GM23248 (cell line): Measurements from ENCODE around the gene ZSWIM4. TPM values are rescaled to one million over a fixed set of nuclear protein-coding genes. Genes with fewer than 3 reads are reported as not detected.
A peak's percentile ranks its signal among the peaks of the same experiment; 100 is the strongest.

Experiments used
- DNase-seq: peaks from one replicate; pipeline ENCODE4 v3.0.0-alpha.2; 2015
- H2AFZ ChIP-seq: fragments of 200-600 bp; sonication (generic); 2 replicates; pipeline ENCODE4 v1.6.1; 2016; ENCODE audit warnings: antibody characterized with exemption
- H3F3A ChIP-seq: fragments of 200-600 bp; sonication (generic); 2 replicates; pipeline ENCODE4 v1.6.1; 2016; ENCODE audit warnings: mild to moderate bottlenecking, antibody characterized with exemption, mixed run types; ENCODE audit not compliant: insufficient read depth
- H3K27ac ChIP-seq: fragments of 200-600 bp; sonication (generic); 2 replicates; pipeline ENCODE4 v1.5.1; 2016; ENCODE audit warnings: mild to moderate bottlenecking
- H3K27me3 ChIP-seq: fragments of 200-600 bp; sonication (generic); replicated peaks from 2 replicates; pipeline ENCODE4 v1.6.1; 2016; ENCODE audit warnings: mild to moderate bottlenecking; ENCODE audit not compliant: insufficient read depth
- H3K36me3 ChIP-seq: fragments of 200-600 bp; sonication (generic); 2 replicates; pipeline ENCODE4 v1.6.1; 2016; ENCODE audit warnings: low read depth, mild to moderate bottlenecking
- H3K4me1 ChIP-seq: fragments of 200-600 bp; sonication (generic); 2 replicates; pipeline ENCODE4 v1.6.1; 2016; ENCODE audit warnings: mild to moderate bottlenecking; ENCODE audit not compliant: insufficient read depth
- H3K4me2 ChIP-seq: fragments of 200-600 bp; sonication (generic); one replicate; pipeline ENCODE4 v1.6.1; 2016; ENCODE audit warnings: mild to moderate bottlenecking; ENCODE audit not compliant: unreplicated experiment
- H3K4me3 ChIP-seq: fragments of 200-600 bp; sonication (generic); 2 replicates; pipeline ENCODE4 v1.5.1; 2016; ENCODE audit warnings: mild to moderate bottlenecking
- H3K79me2 ChIP-seq: fragments of 200-600 bp; sonication (generic); 2 replicates; pipeline ENCODE4 v1.6.1; 2016; ENCODE audit warnings: mild to moderate bottlenecking; ENCODE audit not compliant: insufficient read depth
- H3K9ac ChIP-seq: fragments of 200-600 bp; sonication (generic); 2 replicates; pipeline ENCODE4 v1.6.1; 2016; ENCODE audit warnings: mild to moderate bottlenecking
- H3K9me2 ChIP-seq: fragments of 200-600 bp; sonication (generic); 2 replicates; pipeline ENCODE4 v1.6.1; 2016; ENCODE audit warnings: mixed run types, mild to moderate bottlenecking, moderate library complexity; ENCODE audit not compliant: insufficient read depth
- H3K9me3 ChIP-seq: fragments of 200-600 bp; sonication (generic); one replicate; pipeline ENCODE4 v1.6.1; 2017; ENCODE audit warnings: low read depth
- H4K20me1 ChIP-seq: fragments of 200-600 bp; sonication (generic); 2 replicates; pipeline ENCODE4 v1.6.0; 2016; ENCODE audit not compliant: insufficient read depth
- EZH2 ChIP-seq: fragments of 200-600 bp; sonication (generic); IDR thresholded peaks from 2 replicates; pipeline ENCODE4 v1.6.1; 2018; ENCODE audit warnings: antibody characterized with exemption, mild to moderate bottlenecking; ENCODE audit not compliant: insufficient read depth, poor library complexity, severe bottlenecking
- EZH2phosphoT487 ChIP-seq: fragments of 200-600 bp; sonication (generic); IDR thresholded peaks from 2 replicates; pipeline ENCODE4 v1.6.1; 2018; ENCODE audit warnings: antibody characterized with exemption, moderate library complexity, mild to moderate bottlenecking, low read depth; ENCODE audit not compliant: insufficient read depth
- WGBS, 2 experiments: methylation state at CpG; one replicate each; pipeline ENCODE4 v1.1.6; 2015 to 2017; ENCODE audit warnings: low lambda C conversion rate in 2 of 2, low coverage in 1 of 2; ENCODE audit errors: missing lambda C conversion rate in 2 of 2; 5-methylcytosine and 5-hydroxymethylcytosine counted together
- in situ Hi-C: fragments of 300-500 bp; cut with MboI; formaldehyde crosslinking; loops from 2 replicates; pipeline ENCODE4 v1.15.0; 2020
- polyA plus RNA-seq: library from polyadenylated mRNA; unstranded; fragments of >200 nt; fragmentation: Nextera tagmentation; extraction: Ambion mirVana; gene quantifications from 2 replicates; pipeline ENCODE4 v1.2.1, GENCODE V29; 2016
- total RNA-seq: library from RNA; depleted of rRNA; stranded (reverse); fragments of >200 nt; shearing (Covaris generic); gene quantifications from 2 replicates; pipeline ENCODE4 v1.2.3, GENCODE V29; 2014

Gene ZSWIM4
- total and polyA plus RNA-seq, 2 experiments from 2014 or later, result 0.81 to 2.9 TPM

- Histone ChIP-seq H2AFZ (no peak overlapping the region), H3K4me2 (peak overlapping the region; percentile 44), H3K27me3 (no peaks in the 10 kb centered on the region), H4K20me1 (no peaks in the 10 kb centered on the region), H3F3A (peaks cover 74% of the 10 kb centered on the region), H3K36me3 (peaks cover 34% of the 10 kb centered on the region), H3K27ac (peak overlapping the region; percentile 100), H3K4me3 (peak overlapping the region; percentile 98; the same call in 1 of the 2 replicates), H3K79me2 (peaks cover 73% of the 10 kb centered on the region), H3K4me1 (peaks cover 45% of the 10 kb centered on the region), H3K9ac (peak overlapping the region; percentile 100), H3K9me3 (no peaks in the 10 kb centered on the region), H3K9me2 (no peaks in the 10 kb centered on the region)
- TF ChIP-seq EZH2phosphoT487 (no peak), EZH2 (no peak)
- 46 to 55% methylated on average over 20 to 21 of the region's 21 CpGs for WGBS, 2 experiments
- DNase-seq, result peak; percentile 50
- in situ Hi-C loops, result no loop called here
Observed at GRCh38 chr19:13835791-13836723, 40.8 kb downstream of the ZSWIM4 start.

- Histone ChIP-seq H3K9me3 (no peaks in the 10 kb centered on the region), H3K27me3 (no peaks in the 10 kb centered on the region), H3K9me2 (no peaks in the 10 kb centered on the region), H3K9ac (peak overlapping the region; percentile 100), H3F3A (peaks cover 65% of the 10 kb centered on the region), H3K4me3 (peak overlapping the region; percentile 98), H3K4me1 (peaks cover 50% of the 10 kb centered on the region), H2AFZ (no peak overlapping the region), H4K20me1 (no peaks in the 10 kb centered on the region), H3K27ac (peak overlapping the region; percentile 100), H3K36me3 (peaks cover 29% of the 10 kb centered on the region), H3K4me2 (peak overlapping the region; percentile 91), H3K79me2 (peaks cover 93% of the 10 kb centered on the region)
- in situ Hi-C loops, result no loop called here
- WGBS, 2 experiments, result 26 to 35% methylated on average over 18 of the region's 18 CpGs
- no peak for DNase-seq
- TF ChIP-seq EZH2phosphoT487, result no peak
- no peak for TF ChIP-seq EZH2
Observed at GRCh38 chr19:13838435-13839129, 43.3 kb downstream of the ZSWIM4 start.

GRCh38 chr19:13839130-13839937, 44.1 kb downstream of the ZSWIM4 start:
- peaks cover 60% of the 10 kb centered on the region for H3F3A ChIP-seq
- peak overlapping the region; percentile 100 for H3K27ac ChIP-seq
- H3K9ac ChIP-seq, result peak overlapping the region; percentile 100
- no peaks in the 10 kb centered on the region for H3K9me3 ChIP-seq
- DNase-seq, result peak; percentile 94
- peaks cover 46% of the 10 kb centered on the region for H3K4me1 ChIP-seq
- no peak overlapping the region for H2AFZ ChIP-seq
- in situ Hi-C loops, result no loop called here
- peaks cover 29% of the 10 kb centered on the region for H3K36me3 ChIP-seq
- no peaks in the 10 kb centered on the region for H4K20me1 ChIP-seq
- H3K9me2 ChIP-seq, result no peaks in the 10 kb centered on the region
- H3K27me3 ChIP-seq, result no peaks in the 10 kb centered on the region
- peaks cover 87% of the 10 kb centered on the region for H3K79me2 ChIP-seq
- TF ChIP-seq EZH2phosphoT487, result no peak
- no peak for TF ChIP-seq EZH2
- WGBS, 2 experiments, result 1% methylated on average over 32 to 36 of the region's 36 CpGs
- peak overlapping the region; percentile 98 for H3K4me3 ChIP-seq
- H3K4me2 ChIP-seq, result peak overlapping the region; percentile 91

- in situ Hi-C loops, result no loop called here
- TF ChIP-seq EZH2phosphoT487 (no peak), EZH2 (no peak)
- WGBS, 2 experiments, result 0% methylated on average over 4 to 6 of the region's 6 CpGs
- Histone ChIP-seq H3F3A (peaks cover 58% of the 10 kb centered on the region), H3K4me2 (peak overlapping the region; percentile 91), H4K20me1 (no peaks in the 10 kb centered on the region), H3K9ac (peak overlapping the region; percentile 100), H3K4me1 (peaks cover 40% of the 10 kb centered on the region), H3K9me2 (no peaks in the 10 kb centered on the region), H3K27me3 (no peaks in the 10 kb centered on the region), H3K4me3 (peak overlapping the region; percentile 98), H2AFZ (no peak overlapping the region), H3K9me3 (no peaks in the 10 kb centered on the region), H3K79me2 (peaks cover 82% of the 10 kb centered on the region), H3K27ac (peak overlapping the region; percentile 100), H3K36me3 (peaks cover 23% of the 10 kb centered on the region)
- DNase-seq, result peak; percentile 80
Observed at GRCh38 chr19:13839938-13840304, 44.7 kb downstream of the ZSWIM4 start.
